GM19043 (cell line): ENCODE data around the gene CPLX1.

ENCODE experiments used
- ATAC-seq: cut with Tn5 transposase; IDR thresholded peaks from one replicate; pipeline ENCODE4 v1.9.1; 2021; ENCODE audit warnings: low read depth; ENCODE audit not compliant: unreplicated experiment

Gene CPLX1

DNA sequence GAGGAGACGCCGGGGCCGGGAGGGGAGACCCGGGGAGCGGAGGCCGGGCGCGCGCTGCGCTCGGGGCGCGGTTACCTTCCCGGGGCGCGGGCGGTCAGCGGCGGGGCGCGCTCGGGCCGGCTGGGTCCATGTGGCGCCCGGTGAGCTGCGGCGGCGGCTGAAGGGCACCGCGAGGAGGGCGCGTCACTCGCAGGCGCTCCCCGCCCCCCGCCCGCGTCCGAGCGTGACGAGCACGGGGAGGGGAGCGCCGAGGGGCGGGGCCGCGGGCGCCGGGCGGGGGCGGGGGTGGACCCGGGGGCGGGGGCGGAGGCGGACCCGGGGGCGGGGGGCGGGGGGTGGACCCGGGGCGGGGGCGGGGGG is at the start of gene CPLX1:
Gene CPLX1, minus strand, starts transcription at position 159 of the 360 bp plus-strand sequence. CDS start 1,607 bp downstream, outside the sequence.
- ATAC-seq: no peak

DNA sequence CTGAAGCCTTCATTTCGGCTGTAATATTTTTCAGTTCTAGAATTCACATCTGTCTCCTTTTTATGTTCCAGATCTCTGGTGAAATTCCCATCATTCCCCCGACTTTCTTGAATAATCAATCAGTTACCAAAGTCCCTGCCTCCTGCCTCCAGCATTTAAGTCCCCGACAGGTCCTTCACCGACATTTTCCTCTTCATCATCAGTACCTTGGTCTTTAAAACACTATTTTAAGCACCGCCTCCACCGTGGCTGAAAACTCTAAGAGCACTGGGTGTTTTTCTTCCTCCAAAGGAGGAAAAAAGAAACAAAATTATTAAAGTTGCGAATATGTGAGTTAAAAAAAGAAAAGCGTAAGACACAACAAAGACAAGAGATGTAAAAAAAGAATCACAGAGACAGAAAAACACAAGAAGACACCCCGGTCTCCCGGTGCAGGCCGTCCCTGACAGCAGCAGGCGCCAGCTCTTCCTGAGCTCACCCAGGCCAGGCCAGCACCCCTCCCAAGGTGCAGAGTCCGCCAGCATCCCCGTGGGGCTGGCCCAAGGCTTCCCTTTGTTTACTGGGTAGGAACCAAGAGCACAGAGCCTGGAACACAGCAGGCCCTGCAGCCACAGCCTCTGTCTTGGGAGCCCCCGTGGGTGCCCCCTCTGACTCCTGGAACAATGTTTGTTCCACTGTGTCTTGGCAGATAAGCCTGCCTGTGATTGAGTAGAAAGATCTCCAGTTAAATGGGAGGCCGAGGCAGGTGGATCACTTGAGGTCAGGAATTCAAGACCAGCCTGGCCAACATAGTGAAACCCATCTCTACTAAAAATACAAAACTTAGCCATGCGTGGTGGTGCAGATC is 49.3 kb upstream of the CPLX1 start:
- ATAC-seq: no peak

DNA sequence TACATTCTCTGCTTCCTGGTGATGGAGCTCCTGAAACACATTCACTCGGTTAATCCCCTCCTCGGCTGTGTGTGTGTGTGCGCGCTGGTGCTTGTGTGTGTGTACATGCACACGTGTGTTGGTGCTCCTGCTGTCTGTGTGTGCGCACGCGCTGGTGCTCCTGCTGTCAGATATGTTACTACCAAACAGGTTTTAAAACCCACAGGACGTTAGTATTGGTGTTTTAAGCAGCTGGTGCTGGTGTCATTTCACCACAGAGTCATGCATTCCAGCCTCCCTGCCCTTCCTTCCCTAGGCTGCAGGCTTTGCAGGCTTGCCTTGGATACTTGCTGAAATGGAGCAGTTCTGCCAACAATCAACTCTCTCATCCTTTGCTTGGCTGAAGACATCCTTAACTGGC is 48.1 kb upstream of the CPLX1 start:
- no peak for ATAC-seq

DNA sequence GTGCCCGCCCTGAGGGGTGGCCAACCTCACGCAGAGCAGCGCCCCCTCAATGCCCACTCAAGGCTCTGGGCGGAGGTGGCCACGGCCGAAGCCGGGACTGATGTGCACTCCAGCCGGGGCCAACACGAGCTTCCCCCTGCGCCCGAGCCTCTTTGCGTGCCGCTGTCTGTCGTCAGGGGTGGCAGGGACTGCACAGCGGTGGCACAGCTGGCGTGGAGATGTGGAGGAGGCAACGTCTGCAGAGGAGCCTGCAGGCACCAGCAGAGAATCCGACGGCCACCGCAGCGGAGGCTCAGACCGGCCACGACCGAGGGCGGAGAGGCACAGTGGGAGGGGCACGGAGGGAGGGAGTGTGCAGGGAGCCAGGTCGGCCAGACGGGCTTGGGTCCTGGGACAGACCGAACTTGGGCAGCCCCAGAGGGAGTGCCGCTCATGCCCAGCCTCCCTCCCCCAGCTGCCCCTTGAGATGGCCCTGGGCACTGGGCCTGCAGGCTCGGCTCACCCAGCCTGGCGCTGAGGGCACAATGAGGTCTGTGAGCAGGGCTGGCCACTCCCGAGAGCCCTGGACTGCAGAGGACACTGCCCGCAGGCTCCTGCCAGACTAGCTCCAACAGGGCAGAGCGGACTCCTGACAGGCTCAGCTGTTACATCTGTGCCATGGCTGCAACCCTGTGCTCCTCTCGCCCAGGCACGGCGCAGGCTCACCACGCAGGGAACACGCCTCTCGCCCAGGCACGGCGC is 46.5 kb upstream of the CPLX1 start:
- ATAC-seq: no peak

DNA sequence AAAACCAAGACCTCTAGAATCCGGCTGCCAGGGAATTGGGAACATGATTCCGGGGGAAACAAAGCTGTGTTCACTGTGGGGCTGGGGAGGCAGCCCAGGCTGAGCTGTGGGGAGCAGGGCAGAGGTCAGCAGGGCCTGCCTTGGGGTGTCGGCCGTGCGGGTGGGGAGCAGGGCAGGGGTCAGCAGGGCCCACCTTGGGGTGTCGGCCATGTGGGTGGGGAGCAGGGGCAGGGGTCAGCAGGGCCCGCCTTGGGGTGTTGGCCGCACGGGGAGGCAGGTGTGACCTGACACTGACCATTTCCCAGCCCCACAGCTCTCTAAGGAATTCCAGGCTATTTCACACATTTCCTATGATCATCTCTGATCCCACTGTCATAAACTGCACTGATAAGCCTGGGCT is 45.6 kb upstream of the CPLX1 start:
- no peak for ATAC-seq

DNA sequence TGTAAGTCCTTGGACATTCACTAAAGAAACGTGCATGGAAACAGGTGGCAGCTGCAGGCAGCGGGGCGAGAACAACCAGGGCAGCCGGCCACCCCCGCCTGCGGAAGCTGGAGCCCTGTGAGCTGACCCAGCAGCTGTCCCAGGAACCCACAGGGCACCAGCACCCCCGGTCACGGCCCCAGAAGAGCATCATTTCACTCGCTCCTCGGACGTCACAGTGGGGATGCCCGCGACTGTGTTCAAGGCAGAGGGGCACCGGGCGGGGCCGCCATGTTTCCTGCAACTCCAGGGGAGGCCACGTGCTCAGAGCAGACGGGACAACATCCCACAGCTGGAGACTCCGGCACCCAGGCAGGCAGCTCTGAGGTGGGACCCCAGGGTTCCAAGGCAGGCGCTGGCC is 45.0 kb upstream of the CPLX1 start:
- ATAC-seq: no peak

DNA sequence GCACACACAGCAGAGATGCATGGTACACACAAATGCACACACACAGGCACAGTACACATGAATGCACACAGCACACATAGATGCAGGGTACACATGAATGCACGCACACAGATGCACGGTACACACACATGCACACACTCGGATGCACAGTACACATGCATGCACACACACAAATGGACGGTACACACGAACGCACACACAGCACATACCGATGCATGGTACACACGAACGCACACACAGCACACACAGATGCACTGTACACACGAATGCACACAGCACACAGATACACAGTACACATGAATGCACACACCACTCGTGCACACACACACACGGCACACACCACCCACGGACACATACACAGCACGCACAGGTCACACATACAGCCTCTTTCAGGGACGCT is 43.8 kb upstream of the CPLX1 start:
- ATAC-seq: no peak

DNA sequence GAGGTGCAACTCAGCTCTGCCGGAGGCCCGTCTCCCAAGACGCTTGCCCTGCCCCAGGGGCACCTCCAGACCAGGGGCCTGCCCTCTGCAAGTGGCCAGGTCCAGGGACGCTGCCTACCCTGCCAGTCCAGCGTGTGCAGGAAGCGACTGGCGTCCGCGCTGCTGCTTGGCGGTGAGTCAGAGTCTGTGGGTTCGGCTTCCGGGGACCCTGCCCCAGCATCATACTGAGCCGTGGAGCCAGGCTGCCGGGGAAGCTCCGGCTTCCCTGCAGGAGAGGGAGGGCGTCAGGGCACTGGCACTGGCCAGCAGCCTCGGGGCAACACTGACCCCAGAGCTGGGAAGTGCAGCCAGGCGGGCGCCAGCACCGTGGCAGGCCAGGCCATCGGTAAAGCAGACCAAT is 42.5 kb upstream of the CPLX1 start:
- no peak for ATAC-seq

DNA sequence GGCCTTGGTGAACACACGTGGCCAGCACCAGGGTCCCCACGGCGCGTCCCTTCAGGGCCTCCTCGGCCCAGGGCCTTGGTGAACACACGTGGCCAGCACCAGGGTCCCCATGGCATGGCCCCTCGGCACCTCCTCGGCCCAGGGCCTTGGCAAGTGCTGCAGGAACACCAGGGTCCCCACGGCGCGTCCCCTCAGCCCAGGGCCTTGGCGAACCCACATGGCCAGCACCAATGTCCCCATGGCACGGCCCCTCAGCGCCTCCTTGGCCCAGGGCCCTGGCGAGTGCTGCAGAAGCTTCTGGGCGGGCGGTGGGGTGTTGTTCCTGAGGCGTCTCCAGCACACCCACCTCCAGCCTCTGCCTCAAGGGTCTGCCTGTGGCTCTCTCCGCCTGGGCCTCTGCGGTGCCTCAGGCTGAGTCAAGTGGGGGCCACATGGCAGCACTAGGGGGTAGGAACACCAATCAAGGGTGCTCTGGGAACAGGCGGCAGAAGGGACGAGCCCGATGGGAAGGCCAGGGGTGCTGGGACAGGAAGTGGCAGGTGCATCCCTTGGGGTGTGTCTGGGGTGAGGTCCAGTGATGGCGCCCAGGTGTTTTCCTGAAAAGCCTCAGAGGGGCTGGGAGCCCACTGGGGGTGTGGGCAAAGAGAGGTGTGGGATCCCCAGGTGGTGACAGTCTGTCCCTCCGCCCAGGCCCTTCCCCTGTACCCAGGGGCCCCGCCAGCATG is 41.8 kb upstream of the CPLX1 start:
- no peak for ATAC-seq

DNA sequence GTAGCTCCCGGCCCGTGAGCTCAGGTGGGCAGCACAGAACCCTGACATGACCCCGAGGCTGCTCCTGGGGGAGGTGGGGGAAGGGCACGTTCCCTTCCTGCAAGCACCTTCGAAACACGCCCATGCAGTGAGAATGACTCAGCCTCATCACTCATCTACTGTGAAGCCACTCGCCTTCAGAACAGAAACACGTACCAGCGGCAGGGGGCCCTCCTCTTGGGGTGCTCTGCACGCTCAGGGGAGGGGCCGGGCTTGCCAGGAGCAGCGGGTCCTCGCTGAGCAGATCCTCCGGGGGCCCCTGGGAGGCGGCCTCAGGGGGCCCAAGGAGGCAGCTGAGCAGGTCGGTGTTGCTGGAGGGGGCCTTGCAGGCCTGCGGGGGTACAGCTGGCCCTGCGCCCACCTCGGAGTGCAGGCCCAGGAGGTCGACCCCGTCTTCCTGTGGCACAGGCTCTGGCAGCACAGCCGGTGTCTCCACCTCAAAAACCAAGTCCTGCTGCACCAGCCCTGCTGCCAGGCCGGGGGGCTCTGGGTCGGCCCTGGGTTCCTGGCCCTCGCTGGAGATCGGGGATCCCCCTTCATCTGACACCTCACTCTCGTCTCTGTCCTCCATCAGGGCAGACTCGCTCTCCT is 40.9 kb upstream of the CPLX1 start:
- ATAC-seq: no peak

DNA sequence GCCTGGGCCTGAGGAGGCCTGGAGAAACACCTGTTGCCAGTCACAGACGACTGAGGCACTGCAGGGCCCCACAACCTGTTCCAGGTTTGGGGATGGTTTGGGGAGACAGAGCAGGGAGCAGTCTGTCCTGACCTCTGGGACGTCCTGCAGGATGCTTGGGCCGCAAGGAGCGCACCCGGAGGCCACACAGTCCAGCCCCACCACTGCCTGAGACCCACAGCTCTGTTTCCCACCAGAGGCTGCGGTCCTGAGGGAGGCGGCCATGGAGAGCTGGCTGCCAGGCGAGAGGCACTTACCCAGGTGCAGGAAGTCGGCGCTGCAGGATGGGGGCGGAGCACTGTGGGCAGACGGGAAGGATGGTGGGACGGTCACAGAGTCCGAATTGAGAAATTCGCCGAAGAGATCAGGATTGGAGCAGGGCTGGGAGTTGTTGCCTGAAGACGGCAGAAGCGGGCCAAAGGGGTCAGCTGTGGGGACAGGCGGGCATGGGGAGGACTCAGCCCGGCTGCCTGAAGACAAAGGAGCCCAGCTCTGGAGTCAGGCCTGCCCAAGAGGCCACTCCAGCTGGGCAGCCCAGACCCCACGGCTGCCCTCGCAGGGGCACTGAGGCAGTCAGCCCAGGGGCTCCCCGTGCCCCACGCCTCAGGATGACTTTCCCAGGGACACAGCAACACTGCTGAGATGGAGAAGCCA is 40.3 kb upstream of the CPLX1 start:
- no peak for ATAC-seq

DNA sequence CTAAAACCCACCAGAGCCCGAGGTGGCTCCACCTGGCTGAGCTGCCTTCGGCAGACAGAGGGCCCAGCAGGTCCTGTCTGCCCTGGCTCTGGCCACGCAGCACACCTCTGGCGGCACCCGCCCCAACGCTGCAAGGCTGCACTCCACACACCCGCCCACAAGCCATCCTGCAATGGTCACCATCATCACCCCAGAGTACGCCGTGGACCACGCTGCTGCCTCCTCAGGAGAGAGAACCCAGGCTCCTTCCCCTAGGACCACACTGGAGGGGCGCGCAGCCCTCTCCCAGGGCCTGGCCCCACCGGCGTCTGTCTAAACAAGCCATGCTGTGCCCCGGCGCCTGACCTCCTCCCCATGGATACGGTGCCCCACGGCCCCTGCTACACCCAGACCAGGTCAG is 39.6 kb upstream of the CPLX1 start:
- ATAC-seq: no peak

DNA sequence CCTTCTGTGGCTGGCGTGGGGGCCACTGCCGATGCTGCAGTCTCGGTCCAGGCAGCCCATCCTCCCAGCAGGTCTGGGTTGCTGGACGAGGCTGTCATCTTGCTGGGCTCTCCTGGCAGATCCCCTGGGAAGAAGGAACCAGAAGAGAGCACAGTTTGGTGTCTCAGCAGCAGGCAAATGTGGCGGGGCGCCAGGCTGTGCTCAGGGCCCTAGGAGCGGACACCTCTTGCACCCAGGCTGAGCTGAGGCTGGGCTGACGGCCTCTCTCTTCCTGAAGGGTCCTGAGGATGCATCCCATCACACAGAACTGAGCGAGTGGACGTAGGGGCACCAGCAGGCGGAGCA is 39.2 kb upstream of the CPLX1 start:
- no peak for ATAC-seq

DNA sequence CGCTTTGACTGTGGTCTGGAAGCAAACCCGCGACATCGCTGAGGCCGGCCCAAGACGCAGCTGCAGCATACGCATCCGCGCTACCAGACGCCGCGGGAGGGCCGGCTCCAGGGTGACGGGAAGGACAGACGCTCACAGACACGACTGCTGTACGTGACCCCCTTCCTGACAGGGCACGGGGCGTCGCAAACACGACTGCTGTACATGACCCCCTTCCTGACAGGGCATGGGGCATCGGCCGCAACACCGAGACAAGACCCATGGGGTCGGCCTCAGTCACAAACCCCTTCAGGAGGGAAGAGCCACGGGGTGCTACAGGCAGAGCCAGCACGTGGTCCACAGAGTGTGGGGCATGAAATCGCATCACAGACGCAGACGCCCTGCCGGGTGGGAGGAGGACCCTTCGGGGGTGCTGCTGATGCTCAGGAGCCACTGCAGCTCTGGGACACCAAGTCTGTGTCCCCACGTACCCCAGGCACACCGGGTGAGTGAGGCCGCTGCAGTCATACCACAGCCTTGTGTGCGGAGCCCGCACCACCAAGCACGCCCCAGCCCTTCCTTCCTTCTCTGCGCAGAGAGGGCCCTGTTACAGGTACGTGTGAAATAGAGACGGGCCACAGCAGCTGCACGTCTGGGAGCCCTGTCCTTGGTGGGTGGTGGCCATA is 38.7 kb upstream of the CPLX1 start:
- ATAC-seq: no peak

DNA sequence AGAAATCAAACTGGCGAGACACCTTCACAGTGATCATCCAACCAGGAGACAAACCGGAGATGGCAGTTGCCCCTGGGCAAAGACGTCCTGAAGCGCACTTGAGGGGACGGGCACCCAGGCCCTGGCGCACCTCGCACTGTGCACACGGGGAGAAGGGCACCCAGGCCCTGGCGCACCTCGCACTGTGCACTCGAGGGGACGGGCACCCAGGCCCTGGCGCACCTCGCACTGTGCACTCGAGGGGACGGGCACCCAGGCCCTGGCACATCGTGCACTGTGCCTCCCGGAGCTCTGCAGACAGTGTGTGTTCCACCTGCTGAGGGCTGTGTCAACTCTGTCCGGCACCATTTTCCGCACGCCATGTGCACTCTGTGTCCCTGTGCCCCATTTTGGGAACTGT is 34.6 kb upstream of the CPLX1 start:
- no peak for ATAC-seq

DNA sequence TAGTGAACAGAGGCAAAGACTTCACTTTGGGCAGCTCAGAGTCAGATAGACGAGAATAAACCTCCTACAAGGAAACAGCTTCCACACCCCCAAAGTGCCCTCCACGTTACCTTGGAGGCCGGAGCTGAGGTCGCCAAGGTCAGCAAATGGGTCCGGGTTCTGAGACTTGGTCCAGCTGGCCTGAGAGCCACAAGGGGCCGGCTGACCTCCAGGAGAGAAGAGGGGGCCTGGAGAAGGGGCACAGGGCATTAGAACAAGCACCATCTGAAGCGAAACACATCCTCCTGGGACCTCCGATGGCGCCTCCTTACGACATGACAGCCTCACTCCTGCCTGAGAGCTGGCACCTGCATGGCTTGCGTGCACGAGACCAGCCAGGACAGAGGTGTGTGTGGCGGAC is 33.6 kb upstream of the CPLX1 start:
- ATAC-seq: no peak

DNA sequence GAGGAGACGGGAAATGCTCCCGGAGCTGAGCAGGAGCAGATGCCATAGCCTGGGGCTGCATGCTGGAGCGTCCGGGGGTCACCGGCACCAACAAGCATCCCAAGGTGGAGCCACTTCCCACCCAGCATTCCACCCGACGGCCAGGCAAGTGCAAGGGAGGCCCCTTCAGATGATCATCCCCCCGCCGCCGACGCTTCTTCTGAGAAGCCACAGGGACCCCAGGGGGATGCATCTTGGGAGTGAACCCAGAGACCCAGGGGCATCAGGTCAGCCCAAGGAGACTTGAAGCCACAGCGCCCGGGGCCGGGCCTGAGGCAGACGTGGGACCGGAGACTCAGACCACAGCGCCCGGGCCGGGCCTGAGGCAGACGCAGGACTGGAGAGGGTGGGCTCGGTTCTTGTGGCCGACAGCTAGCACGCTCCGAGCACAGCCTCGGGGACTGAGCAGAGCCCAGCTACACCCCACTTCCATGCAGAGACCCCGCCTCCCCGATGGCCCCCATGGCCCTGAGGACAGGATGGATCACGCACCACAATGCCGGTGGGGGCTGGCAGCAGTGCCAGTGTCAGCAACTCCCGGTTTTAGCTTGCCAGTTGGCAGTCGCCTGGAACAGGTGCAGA is 33.0 kb upstream of the CPLX1 start:
- ATAC-seq: no peak

DNA sequence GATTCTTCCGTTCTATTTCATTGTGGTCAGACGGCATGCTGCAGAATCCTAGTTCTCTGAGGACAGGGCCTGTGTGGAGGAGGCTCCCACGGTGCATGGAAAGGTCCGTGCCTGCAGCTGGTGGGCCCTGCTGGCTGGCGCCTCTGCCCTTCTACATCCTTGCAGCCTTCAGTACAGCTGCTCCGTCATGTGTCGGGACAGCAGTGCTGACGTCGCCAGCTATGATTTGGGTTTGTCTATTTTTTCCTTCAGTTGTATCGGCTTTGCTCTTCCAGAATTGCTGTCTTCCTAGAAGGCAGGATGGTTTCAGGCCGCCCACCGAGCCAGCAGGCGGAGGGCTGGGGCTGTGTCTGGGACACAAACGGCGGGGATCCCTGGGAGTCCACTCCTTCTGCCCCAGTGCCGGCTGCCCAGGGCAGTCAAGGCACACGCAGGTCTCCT is 32.1 kb upstream of the CPLX1 start:
- ATAC-seq: no peak

DNA sequence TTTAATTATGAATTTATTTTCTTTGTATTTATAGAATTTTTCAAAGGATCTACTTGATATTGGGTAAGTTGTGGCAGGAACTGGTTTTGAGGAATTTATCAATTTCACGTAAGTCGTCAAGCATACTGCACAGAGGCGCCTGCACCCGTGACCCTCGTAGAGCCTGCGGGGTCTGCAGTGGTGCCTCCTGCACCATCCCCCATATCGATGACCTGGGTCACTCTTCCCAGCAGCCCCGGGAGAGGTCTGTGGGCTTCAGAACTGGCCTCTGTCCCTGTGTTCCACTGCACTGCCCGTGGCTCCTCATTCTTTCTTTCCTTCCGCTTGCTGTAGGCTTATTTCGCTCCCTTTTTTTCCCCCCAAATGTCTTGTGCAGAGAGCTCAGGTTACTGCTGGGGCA is 31.5 kb upstream of the CPLX1 start:
- no peak for ATAC-seq
